GM21529 (cell line): ENCODE data around the gene RNASE7.
A peak's percentile ranks its signal among the peaks of the same experiment; 100 is the strongest.

ENCODE experiments used
- ATAC-seq: cut with Tn5 transposase; IDR thresholded peaks from one replicate; pipeline ENCODE4 v1.9.1; 2021; ENCODE audit not compliant: unreplicated experiment

RNASE7 gene

DNA sequence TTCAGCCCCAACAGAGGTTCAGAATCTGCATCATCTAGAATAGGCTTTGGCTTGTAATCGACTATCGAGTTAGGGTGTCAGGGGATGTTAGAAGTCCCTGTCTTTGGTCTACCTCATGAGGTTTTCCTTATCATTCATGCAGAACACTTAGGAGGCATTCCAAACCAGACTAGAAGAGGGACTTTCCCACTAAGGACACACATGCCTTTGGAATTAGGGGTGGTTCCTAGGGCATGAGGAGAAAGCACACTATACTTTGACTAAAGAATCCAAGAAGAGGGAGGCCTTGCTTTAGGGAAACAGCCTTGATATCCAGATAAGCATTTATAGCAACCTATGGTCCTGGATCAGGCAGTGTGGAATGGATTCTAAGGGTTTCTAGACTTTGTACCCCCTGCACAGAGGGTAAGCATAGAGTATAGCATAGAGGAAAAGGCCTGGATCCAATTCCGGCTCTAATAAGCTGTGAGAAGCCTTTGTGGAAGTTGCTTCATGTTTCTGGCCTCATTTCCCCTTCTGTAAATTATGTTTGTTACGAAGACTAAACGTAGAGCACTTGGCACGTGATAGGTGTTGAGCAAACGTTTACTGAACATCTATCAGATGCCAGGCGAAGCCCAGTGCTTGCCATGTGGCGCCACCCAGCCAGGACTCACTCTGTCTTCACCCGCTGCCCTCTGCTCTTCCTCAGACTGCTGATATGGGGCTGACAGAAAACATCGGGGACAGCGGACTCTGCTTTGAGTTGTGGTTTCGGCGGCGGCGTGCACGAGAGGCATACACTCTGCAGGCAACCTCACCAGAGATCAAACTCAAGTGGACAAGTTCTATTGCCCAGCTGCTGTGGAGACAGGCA lies 43.1 kb downstream of the RNASE7 start:
- ATAC-seq = no peak

DNA sequence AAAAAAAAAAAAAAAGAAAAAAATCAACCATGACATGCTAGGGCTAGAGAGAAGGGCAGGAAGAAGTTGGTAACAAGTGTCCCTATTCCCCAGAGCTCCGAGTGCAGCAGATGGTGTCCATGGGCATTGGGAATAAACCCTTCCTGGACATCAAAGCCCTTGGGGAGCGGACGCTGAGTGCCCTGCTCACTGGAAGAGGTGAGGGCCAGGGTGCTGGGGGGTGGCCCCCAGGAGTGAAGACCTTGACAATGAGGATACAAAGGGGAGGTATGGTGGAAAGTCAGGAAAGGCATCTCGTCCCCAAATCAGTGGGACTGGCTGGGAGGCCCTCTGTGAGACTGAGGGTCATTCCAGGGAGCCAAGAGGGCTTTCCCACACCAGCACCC lies 44.7 kb downstream of the RNASE7 start:
- no peak for ATAC-seq

DNA sequence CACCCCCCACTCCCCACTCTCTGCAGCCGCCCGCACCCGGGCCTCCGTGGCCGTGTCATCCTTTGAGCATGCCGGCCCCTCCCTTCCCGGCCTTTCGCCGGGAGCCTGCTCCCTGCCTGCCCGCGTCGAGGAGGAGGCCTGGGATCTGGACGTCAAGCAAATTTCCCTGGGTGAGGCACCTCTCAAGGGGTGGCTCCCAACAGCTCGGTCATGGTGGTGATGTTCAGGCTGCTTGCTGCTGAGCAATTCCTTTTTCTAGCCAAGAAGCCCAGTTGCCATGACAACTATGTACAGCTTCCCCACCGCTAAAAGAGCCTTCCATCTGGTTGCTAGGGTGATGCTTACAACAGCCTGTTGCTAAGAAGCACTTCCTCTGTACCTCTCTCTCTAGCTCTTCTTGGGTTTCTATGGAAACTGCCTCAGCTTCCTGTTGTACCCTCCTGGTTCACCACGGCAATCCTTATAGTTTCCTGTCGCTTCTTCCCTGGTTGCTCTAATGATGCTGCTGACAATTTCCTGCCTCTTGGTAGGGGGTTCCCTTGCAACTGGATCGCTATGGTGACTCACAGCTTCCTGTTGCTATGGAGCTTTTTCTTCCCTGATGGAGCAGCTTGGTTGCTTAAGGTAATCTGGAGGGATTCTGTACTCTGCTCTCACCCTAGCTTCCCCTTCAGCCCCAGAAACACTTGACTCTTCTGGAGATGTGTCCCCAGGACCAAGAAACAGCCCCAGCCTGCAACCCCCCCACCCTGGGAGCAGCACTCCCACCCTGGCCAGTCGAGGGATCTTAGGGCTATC lies 45.3 kb downstream of the RNASE7 start:
- no peak for ATAC-seq

DNA sequence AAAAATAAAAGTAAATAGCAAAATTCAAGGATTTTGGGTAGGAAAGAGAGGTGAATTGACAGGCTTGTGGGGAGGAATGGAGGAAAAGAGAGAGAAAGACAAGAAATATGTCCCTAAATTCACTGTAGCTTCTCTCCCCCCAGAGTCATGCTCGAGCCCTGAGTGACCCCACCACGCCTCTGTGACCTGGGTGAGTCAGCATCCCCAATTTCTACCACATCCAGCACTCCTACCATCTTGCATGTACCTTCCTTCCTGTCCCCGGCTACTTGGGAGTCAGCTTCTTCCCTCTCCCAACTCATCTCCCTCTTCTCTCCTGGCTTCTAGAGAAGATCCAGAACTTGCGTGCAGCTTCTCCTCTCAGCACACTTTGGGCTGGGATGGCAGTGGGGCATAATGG lies 46.5 kb downstream of the RNASE7 start:
- ATAC-seq = no peak

DNA sequence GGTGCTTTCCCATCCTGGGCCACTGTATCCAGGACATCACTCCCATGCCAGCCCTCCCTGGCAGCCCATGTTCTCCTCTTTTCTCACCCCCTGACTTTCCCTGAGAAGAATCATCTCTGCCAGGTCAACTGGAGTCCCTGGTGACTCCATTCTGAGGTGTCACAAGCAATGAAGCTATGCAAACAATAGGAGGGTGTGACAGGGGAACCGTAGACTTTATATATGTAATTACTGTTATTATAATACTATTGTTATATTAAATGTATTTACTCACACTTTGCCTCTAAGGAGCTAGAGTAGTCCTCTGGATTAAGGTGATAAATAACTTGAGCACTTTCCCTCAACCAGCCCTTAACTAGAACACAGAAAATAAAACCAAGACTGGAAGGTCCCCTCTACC lies 47.1 kb downstream of the RNASE7 start:
- no peak for ATAC-seq

DNA sequence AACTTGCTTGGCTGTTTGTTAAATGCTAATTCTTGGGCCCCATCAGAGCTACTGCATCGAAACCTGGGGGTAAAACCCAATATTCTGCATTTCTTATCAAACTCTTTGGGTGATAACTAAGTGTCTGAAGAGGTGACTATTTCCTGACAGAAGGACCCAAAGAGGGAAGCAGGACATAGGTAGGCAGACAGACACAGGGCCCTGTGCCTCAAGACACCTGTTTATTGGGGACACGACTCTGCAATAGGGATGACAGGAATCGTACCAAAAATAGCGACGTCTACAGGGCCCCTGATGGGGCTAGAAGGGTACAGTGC lies 47.7 kb downstream of the RNASE7 start:
- no peak for ATAC-seq

DNA sequence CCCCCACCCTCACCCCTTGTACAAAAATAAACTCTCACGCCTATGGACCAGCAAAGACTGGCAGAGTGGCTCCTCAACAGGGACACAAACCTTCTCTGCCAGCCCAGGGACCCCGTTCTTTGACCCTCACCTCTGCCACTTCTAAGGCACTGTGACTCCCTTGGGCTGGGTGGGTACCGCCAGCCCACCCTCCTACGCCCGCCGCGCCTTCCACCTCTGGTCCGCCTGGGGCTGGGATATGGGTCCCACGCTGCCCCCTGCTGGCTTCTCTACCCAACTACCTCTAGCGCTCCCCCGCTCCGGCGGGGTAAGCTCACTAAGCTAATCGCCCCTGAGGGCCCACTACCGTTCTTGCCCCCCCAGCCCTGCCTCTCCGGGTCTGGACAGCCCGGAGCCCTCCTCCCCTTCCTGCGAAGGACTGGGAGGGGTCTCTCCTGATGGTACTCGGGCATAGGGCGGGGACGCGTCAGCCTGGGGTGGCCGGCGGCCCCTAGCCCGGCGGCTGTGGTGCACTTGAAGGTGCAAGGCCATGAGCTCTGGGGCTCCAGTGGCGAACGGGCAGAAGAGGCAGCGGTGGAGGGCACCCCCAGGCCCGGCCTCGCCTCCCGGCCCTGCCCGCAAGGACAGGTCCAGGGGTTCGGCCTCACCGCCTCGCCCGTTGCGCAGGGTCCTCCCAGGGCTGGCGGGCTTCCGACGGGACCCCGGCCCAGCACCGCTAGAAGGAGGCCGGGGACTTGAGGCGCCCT lies 48.2 kb downstream of the RNASE7 start:
- ATAC-seq = no peak

DNA sequence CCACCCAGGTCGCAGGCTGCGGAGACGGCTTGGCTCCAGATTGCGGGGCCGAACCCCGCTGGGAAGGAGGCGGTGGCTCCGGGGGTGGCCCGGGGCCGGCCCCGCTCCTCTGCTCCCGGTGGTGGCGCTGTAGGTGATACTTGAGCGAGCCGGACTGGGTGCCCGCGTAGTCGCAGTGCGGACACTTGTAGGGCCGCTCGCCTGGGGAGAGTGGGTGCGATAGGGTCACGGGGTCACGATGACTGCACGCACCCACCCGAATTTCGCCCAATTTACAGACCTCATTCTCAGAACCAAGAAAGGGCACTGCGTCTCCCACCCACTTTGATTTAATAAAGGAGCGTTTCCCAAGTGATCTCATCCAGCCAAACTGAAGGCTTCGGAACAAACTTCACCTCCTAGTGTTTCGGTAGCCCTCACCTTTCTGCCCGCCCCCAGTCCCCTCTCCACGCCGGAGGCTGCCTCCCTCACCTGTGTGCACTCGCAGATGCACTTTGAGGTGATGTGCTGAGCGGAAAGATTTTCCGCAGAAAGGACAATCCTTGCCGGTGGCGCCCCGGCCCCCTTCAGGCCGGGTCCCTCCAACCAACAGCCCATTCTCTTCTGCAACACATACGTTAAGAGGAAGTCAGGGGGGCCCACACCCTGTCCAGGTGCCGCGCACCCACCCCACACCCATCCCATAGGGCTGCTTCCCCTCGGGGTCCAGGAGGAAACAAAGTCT lies 48.9 kb downstream of the RNASE7 start:
- ATAC-seq = no peak

DNA sequence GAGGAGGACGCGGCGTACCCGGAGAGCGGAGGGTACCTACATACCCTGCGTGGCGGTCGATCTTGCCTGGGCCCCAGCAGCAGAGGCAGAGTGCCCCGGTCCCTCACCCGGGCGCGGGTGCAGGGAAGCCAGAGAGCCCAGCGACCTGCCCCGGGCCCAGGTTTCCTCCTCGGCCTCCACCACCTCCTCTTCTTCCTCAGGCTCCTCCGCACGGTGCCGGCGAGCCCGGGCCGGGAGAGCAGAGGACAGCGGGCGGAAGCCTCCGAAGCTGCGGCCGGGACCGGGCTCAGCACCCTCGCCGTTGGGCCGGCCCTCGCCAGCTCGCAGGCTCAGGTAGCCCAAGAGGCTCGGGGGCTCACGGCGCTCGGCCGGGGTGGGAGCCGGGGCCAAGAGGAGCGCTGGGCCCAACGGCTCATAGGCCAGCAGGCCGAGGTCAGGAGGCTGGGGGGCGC lies 49.7 kb downstream of the RNASE7 start:
- no peak for ATAC-seq

DNA sequence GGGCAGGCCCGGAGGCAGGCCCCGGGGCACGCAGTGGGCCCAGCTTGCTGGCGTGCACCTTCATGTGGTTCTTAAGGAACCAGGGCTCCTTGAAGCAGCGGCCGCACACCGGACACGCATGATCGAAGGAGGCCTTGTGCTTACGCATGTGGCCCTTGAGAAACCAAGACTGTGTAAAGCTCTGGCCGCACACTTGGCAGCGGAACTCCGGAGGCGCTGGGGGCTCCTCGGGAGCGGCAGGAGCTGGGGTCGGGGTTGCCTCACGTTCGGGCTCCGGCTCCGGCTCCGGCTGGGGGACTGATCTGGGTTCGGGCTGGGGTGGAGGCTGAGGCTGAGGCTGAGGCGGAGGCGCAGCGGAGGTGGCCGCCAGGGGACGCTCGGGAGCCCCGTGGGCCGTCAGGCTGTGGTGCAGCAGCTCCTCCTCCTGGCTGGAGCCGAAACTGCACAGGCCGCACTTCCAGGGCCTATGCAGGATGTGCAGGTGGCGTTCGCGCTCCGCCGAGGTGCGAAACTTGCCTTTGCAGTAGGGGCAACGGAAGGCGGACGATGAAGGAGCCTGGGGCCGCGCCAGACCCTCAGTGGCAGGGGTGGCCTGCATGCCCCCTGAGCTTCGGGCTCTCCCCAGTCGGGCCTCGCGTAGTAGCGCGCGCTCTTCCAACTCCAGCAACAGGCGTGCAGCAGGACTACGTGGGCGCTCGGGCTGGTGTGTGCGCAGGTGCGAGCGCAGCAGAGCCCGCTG lies 50.3 kb downstream of the RNASE7 start:
- ATAC-seq = peak; percentile 77

DNA sequence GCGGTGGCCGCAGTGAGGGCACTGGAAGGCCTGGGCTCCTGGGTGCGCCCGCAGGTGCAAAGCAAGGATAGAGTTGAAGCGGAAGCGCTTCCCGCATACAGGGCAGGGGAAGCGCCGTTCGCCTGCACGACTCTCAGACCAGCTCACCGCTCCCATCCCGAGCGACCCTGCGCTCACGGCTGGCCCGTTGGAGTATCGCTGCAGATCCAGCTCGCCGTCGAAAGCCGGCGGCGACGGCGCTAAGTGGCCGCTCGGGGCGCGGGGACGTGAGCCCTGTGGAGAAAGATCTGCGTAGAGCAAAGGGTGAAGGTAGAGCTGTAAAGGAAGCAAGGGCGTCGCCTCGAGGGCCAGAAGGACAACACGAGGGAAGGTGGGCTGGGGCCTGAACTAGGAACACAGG lies 50.9 kb downstream of the RNASE7 start:
- ATAC-seq = no peak
